ENCODE data around the gene CKMT2. TPM values are rescaled to one million over a fixed set of nuclear protein-coding genes. Genes with fewer than 3 reads are reported as not detected.

The CKMT2 gene
- total RNA-seq, 1 experiment from 2014 or later: not detected

GRCh38 chr5:81245871-81246235 lies 12.7 kb downstream of the CKMT2 start:
- 0 out of 2 replicates have a peak, but pooled peaks cover 5% of the 10 kb centered on the region for H3K36me3 ChIP-seq (ENCODE audit: insufficient read depth, low read length)
- no peaks in the 10 kb centered on the region for H4K20me1 ChIP-seq (ENCODE audit: insufficient read depth, low read depth, low read length)
- H3K27ac ChIP-seq (ENCODE audit: low read length): no peak overlapping the region
- no peak overlapping the region for H2AFZ ChIP-seq (ENCODE audit: low read length)
- DNase-seq: no peak
- peaks cover 5% of the 10 kb centered on the region; the same call in 1 of the 2 replicates for H3K79me2 ChIP-seq (ENCODE audit: low read length)
- H3K4me1 ChIP-seq (ENCODE audit: low read length): peaks cover 10% of the 10 kb centered on the region
- H3K4me2 ChIP-seq (ENCODE audit: low read depth, low read length, poor library complexity, severe bottlenecking): no peak overlapping the region
- H3K9ac ChIP-seq (ENCODE audit: low read length): no peak overlapping the region
- no peaks in the 10 kb centered on the region for H3K27me3 ChIP-seq (ENCODE audit: low read length)
- H3K4me3 ChIP-seq (ENCODE audit: low read length): no peak overlapping the region
- H3K9me3 ChIP-seq (ENCODE audit: low read length): no peaks in the 10 kb centered on the region
- H3K9me2 ChIP-seq (replicated peaks; ENCODE audit: insufficient read depth, low read length): no peaks in the 10 kb centered on the region

- Histone ChIP-seq H4K20me1 (ENCODE audit: insufficient read depth, low read depth, low read length) (no peaks in the 10 kb centered on the region), H3K4me1 (ENCODE audit: low read length) (peaks cover 10% of the 10 kb centered on the region), H3K9me2 (replicated peaks; ENCODE audit: insufficient read depth, low read length) (no peaks in the 10 kb centered on the region), H3K79me2 (ENCODE audit: low read length) (peaks cover 5% of the 10 kb centered on the region; the same call in 1 of the 2 replicates), H3K9me3 (ENCODE audit: low read length) (no peaks in the 10 kb centered on the region), H3K4me3 (ENCODE audit: low read length) (no peak overlapping the region), H3K36me3 (ENCODE audit: insufficient read depth, low read length) (0 out of 2 replicates have a peak, but pooled peaks cover 5% of the 10 kb centered on the region), H3K27ac (ENCODE audit: low read length) (no peak overlapping the region), H2AFZ (ENCODE audit: low read length) (no peak overlapping the region), H3K9ac (ENCODE audit: low read length) (no peak overlapping the region), H3K27me3 (ENCODE audit: low read length) (no peaks in the 10 kb centered on the region), H3K4me2 (ENCODE audit: low read depth, low read length, poor library complexity, severe bottlenecking) (no peak overlapping the region)
- DNase-seq: no peak
Measured at GRCh38 chr5:81246697-81247096, 13.6 kb downstream of the CKMT2 start.

DNA sequence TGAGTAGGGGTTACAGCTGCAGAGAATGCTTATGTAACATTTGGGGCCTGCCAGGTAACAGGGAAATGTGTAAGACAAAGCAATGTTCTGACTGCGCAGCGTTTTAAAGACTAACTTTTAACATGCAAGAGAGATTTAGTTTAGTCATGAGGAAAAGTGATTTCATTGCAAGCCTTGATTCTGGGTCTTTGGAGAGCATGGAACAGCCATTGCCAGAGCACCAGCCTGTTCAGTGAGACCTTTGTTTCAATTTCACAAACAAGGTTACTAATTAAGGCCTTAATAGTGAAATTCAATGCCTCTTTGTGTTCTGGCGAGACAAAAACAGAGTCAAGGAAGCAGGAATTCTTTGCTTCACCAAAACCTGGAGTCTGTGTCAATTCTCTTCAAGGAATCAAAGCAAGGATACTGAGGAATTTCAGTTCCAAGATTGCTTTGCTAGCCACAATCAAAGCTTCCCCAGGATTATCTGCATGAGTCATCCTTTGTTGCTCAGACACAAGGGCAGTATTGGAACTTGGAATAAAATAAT lies 14.4 kb downstream of the CKMT2 start:
- no peak for DNase-seq
- peaks cover 8% of the 10 kb centered on the region; the same call in 1 of the 2 replicates for H3K79me2 ChIP-seq (ENCODE audit: low read length)
- H3K9me2 ChIP-seq (replicated peaks; ENCODE audit: insufficient read depth, low read length): no peaks in the 10 kb centered on the region
- no peak overlapping the region for H3K4me2 ChIP-seq (ENCODE audit: low read depth, low read length, poor library complexity, severe bottlenecking)
- H4K20me1 ChIP-seq (ENCODE audit: insufficient read depth, low read depth, low read length): no peaks in the 10 kb centered on the region
- no peak overlapping the region for H3K4me3 ChIP-seq (ENCODE audit: low read length)
- H3K36me3 ChIP-seq (ENCODE audit: insufficient read depth, low read length): 0 out of 2 replicates have a peak, but pooled peaks cover 5% of the 10 kb centered on the region
- no peaks in the 10 kb centered on the region for H3K27me3 ChIP-seq (ENCODE audit: low read length)
- no peak overlapping the region for H3K9ac ChIP-seq (ENCODE audit: low read length)
- peaks cover 10% of the 10 kb centered on the region for H3K4me1 ChIP-seq (ENCODE audit: low read length)
- no peak overlapping the region for H2AFZ ChIP-seq (ENCODE audit: low read length)
- H3K9me3 ChIP-seq (ENCODE audit: low read length): no peaks in the 10 kb centered on the region
- H3K27ac ChIP-seq (ENCODE audit: low read length): peak overlapping the region; percentile 2; the same call in 1 of the 2 replicates

DNA sequence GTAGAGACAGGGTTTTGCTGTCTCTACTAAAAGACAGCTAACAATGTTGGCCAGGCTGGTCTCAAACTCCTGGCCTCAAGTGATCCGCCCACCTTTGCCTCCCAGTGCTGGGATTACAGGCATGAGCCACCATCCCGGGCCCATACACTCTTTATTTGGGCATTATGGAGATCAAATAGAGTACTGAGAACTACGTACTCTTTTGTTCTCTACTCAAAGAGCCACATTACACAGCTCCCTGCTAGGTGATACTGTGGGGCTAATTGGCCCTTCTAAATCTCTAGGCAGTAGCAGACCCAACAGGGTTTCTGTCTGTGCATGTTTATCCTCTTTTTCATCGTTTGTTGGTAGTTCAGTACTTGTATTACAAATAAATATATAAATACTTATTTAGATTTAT lies 16.1 kb downstream of the CKMT2 start:
- Histone ChIP-seq H3K27ac (ENCODE audit: low read length) (no peak overlapping the region), H3K4me1 (ENCODE audit: low read length) (peaks cover 4% of the 10 kb centered on the region), H3K36me3 (ENCODE audit: insufficient read depth, low read length) (0 out of 2 replicates have a peak, but pooled peaks cover 5% of the 10 kb centered on the region), H3K9ac (ENCODE audit: low read length) (no peak overlapping the region), H3K4me3 (ENCODE audit: low read length) (no peak overlapping the region), H3K9me2 (replicated peaks; ENCODE audit: insufficient read depth, low read length) (no peaks in the 10 kb centered on the region), H3K79me2 (ENCODE audit: low read length) (peaks cover 14% of the 10 kb centered on the region; the same call in 1 of the 2 replicates), H3K27me3 (ENCODE audit: low read length) (no peaks in the 10 kb centered on the region), H2AFZ (ENCODE audit: low read length) (no peak overlapping the region), H3K9me3 (ENCODE audit: low read length) (no peaks in the 10 kb centered on the region), H3K4me2 (ENCODE audit: low read depth, low read length, poor library complexity, severe bottlenecking) (no peak overlapping the region), H4K20me1 (ENCODE audit: insufficient read depth, low read depth, low read length) (no peaks in the 10 kb centered on the region)
- DNase-seq: no peak

GRCh38 chr5:81250004-81250403 lies 16.9 kb downstream of the CKMT2 start:
- no peak overlapping the region for H3K9ac ChIP-seq (ENCODE audit: low read length)
- H3K9me2 ChIP-seq (replicated peaks; ENCODE audit: insufficient read depth, low read length): no peaks in the 10 kb centered on the region
- no peaks in the 10 kb centered on the region for H3K9me3 ChIP-seq (ENCODE audit: low read length)
- H2AFZ ChIP-seq (ENCODE audit: low read length): no peak overlapping the region
- H3K27ac ChIP-seq (ENCODE audit: low read length): no peak overlapping the region
- H3K4me3 ChIP-seq (ENCODE audit: low read length): no peak overlapping the region
- H3K79me2 ChIP-seq (ENCODE audit: low read length): peaks cover 14% of the 10 kb centered on the region; the same call in 1 of the 2 replicates
- 0 out of 2 replicates have a peak, but pooled peaks cover 5% of the 10 kb centered on the region for H3K36me3 ChIP-seq (ENCODE audit: insufficient read depth, low read length)
- no peaks in the 10 kb centered on the region for H3K27me3 ChIP-seq (ENCODE audit: low read length)
- H4K20me1 ChIP-seq (ENCODE audit: insufficient read depth, low read depth, low read length): no peaks in the 10 kb centered on the region
- no peak for DNase-seq
- no peak overlapping the region for H3K4me2 ChIP-seq (ENCODE audit: low read depth, low read length, poor library complexity, severe bottlenecking)
- H3K4me1 ChIP-seq (ENCODE audit: low read length): peaks cover 4% of the 10 kb centered on the region

DNA sequence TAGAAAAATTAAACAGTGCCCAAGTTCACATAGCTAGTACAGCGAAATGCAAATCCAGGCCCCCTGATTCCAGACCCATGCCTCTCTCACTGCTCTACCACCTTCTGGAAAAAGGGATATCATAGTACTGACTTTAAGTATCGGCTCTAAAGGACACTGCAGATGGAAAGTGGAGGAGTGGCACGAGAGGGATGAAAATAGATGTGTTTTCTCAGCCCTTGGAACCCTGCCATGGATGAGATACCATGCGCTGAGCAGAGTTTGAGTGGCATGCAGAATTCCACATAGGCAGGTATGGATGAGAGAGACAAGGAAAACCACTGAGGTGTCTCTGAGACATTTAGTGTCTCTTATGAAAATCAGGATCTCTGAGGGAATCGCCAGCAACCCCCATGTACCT lies 18.8 kb downstream of the CKMT2 start:
- Histone ChIP-seq H3K27ac (ENCODE audit: low read length) (no peak overlapping the region), H3K9me2 (replicated peaks; ENCODE audit: insufficient read depth, low read length) (no peaks in the 10 kb centered on the region), H3K9ac (ENCODE audit: low read length) (no peak overlapping the region), H4K20me1 (ENCODE audit: insufficient read depth, low read depth, low read length) (no peaks in the 10 kb centered on the region), H3K4me1 (ENCODE audit: low read length) (peaks cover 2% of the 10 kb centered on the region), H3K4me3 (ENCODE audit: low read length) (no peak overlapping the region), H2AFZ (ENCODE audit: low read length) (no peak overlapping the region), H3K9me3 (ENCODE audit: low read length) (no peaks in the 10 kb centered on the region), H3K79me2 (ENCODE audit: low read length) (peaks cover 30% of the 10 kb centered on the region), H3K27me3 (ENCODE audit: low read length) (no peaks in the 10 kb centered on the region), H3K36me3 (ENCODE audit: insufficient read depth, low read length) (0 out of 2 replicates have a peak, but pooled peaks cover 5% of the 10 kb centered on the region), H3K4me2 (ENCODE audit: low read depth, low read length, poor library complexity, severe bottlenecking) (no peak overlapping the region)
- no peak for DNase-seq

DNA sequence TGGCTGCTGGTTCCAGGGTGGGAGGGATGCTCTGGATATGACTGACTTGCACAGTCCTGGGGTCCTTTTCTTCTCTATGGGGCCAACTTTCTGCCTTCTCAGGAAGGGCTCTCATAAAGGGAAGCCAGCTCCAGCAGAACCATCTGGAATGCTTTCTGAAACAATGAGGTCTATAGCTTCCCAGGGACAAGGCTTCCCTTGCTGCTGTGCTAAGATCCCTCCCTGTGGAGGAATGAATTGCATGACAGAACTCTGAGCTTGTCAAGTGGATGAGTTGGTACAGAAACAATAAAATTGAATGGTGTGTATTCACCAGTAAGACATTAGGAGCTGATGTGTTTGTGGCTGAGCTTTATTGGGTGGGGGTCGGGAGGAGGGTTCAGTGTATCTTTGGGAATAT lies 19.8 kb downstream of the CKMT2 start:
- Histone ChIP-seq H3K27me3 (ENCODE audit: low read length) (no peaks in the 10 kb centered on the region), H3K4me3 (ENCODE audit: low read length) (no peak overlapping the region), H3K9me3 (ENCODE audit: low read length) (no peaks in the 10 kb centered on the region), H3K9me2 (replicated peaks; ENCODE audit: insufficient read depth, low read length) (no peaks in the 10 kb centered on the region), H3K27ac (ENCODE audit: low read length) (no peak overlapping the region), H4K20me1 (ENCODE audit: insufficient read depth, low read depth, low read length) (no peaks in the 10 kb centered on the region), H2AFZ (ENCODE audit: low read length) (no peak overlapping the region), H3K79me2 (ENCODE audit: low read length) (peaks cover 36% of the 10 kb centered on the region), H3K4me1 (ENCODE audit: low read length) (peaks cover 9% of the 10 kb centered on the region), H3K4me2 (ENCODE audit: low read depth, low read length, poor library complexity, severe bottlenecking) (no peak overlapping the region), H3K9ac (ENCODE audit: low read length) (no peak overlapping the region), H3K36me3 (ENCODE audit: insufficient read depth, low read length) (0 out of 2 replicates have a peak, but pooled peaks cover 5% of the 10 kb centered on the region)
- DNase-seq: no peak

DNA sequence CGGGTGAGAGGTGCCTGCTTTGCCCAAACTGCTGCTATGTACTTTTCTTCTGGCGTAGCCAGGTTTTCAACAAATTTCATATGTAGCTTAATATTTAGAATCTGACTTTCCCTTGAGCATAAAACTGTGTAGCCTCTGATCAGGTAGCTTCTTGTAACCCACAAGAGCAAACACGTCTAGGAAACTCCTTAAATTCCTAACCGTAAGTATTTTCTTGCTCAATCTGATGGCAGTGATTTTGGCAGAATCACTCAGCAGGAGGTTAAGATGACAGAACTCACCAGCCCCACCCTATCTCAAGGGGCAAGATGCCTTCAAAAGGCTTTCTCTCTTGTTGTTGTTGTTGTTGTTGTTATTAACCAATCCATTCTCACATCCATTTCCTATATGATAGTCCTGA lies 20.8 kb downstream of the CKMT2 start:
- Histone ChIP-seq H4K20me1 (ENCODE audit: insufficient read depth, low read depth, low read length) (no peaks in the 10 kb centered on the region), H2AFZ (ENCODE audit: low read length) (no peak overlapping the region), H3K9me3 (ENCODE audit: low read length) (no peaks in the 10 kb centered on the region), H3K36me3 (ENCODE audit: insufficient read depth, low read length) (0 out of 2 replicates have a peak, but pooled peaks cover 5% of the 10 kb centered on the region), H3K79me2 (ENCODE audit: low read length) (peaks cover 45% of the 10 kb centered on the region), H3K4me1 (ENCODE audit: low read length) (peaks cover 9% of the 10 kb centered on the region), H3K4me2 (ENCODE audit: low read depth, low read length, poor library complexity, severe bottlenecking) (no peak overlapping the region), H3K27me3 (ENCODE audit: low read length) (no peaks in the 10 kb centered on the region), H3K9ac (ENCODE audit: low read length) (no peak overlapping the region), H3K9me2 (replicated peaks; ENCODE audit: insufficient read depth, low read length) (no peaks in the 10 kb centered on the region), H3K4me3 (ENCODE audit: low read length) (no peak overlapping the region), H3K27ac (ENCODE audit: low read length) (no peak overlapping the region)
- DNase-seq: no peak

All from Karpas-422 (cell line).